Breast epithelium (tissue), 4 donors: ENCODE results near the gene PRR29. TPM values are rescaled to one million over a fixed set of nuclear protein-coding genes. Genes with fewer than 3 reads are reported as not detected.

Source experiments
- DNase-seq, 2 donors: peaks; one replicate each; pipeline ENCODE4 v3.0.0-alpha.2; 2019; ENCODE audit warnings: low spot score in 2 of 2
- H3K27ac ChIP-seq, 2 donors: fragments of 200-600 bp; sonication (generic) in 1 of 2; one replicate each; pipeline ENCODE4 v1.5.1; 2016 to 2019; ENCODE audit warnings: mild to moderate bottlenecking in 1 of 2
- H3K27me3 ChIP-seq, 2 donors: fragments of 200-600 bp; sonication (generic) in 1 of 2; one replicate each; pipeline versions ENCODE4 v1.5.1 to v1.6.0; 2017 to 2019; ENCODE audit warnings: control low read depth in 1 of 2, mild to moderate bottlenecking in 1 of 2
- H3K36me3 ChIP-seq: fragments of 200-600 bp; one replicate; pipeline ENCODE4 v1.5.1; 2019
- H3K4me1 ChIP-seq, 2 donors: fragments of 200-600 bp; sonication (generic); one replicate each; pipeline ENCODE4 v1.5.1; 2016 to 2019; ENCODE audit warnings: control low read depth in 1 of 2
- H3K4me3 ChIP-seq, 3 donors: fragments of 200-600 bp; sonication (generic); 1 replicate in 2 of 3; 2 replicates in 1 of 3; pipeline ENCODE4 v1.5.1; 2016 to 2019; ENCODE audit warnings: mild to moderate bottlenecking in 3 of 3, moderate library complexity in 2 of 3
- H3K9me3 ChIP-seq, 2 donors: fragments of 200-600 bp; sonication (generic) in 1 of 2; one replicate each; pipeline ENCODE4 v1.5.1; 2016 to 2019; ENCODE audit warnings: control low read depth in 1 of 2
- CTCF ChIP-seq, 3 donors: fragments of 450-650 bp; IDR thresholded peaks; one replicate each; pipeline ENCODE4 v1.5.1; 2016 to 2017; ENCODE audit warnings: antibody characterized with exemption in 3 of 3, mild to moderate bottlenecking in 3 of 3, moderate library complexity in 3 of 3
- POLR2A ChIP-seq: fragments of 450-650 bp; IDR thresholded peaks from one replicate; pipeline ENCODE4 v1.6.1; 2016; ENCODE audit warnings: antibody characterized with exemption, mild to moderate bottlenecking, moderate library complexity
- POLR2AphosphoS5 ChIP-seq, 3 donors: sonication (generic); formaldehyde crosslinking; IDR thresholded peaks; one replicate each; pipeline ENCODE4 v1.6.1; 2017; ENCODE audit warnings: antibody characterized with exemption in 3 of 3
- intact Hi-C: fragments of 100-400 bp; cut with DNase I; formaldehyde crosslinking; loops from one replicate; pipeline ENCODE4 v1.15.1; 2023; ENCODE audit warnings: low total_unique reads
- total RNA-seq, 3 donors: library from RNA; depleted of rRNA; stranded (reverse); fragments of >200 nt; gene quantifications; one replicate each; pipeline ENCODE4 v1.1.0, GENCODE V29; 2016

Gene PRR29
- total RNA-seq, 3 donors from 2014 or later, result 0.15 to 1.3 (median 0.16) TPM

- DNase-seq, result no peak
- intact Hi-C loops, result no loop called here
- TF ChIP-seq CTCF (IDR thresholded peaks at IDR 0.05) (no peak), POLR2AphosphoS5 (IDR thresholded peaks at IDR 0.05) (no peak)
- Histone ChIP-seq H3K4me1 (no peaks in the 10 kb centered on the region), H3K9me3 (no peaks in the 10 kb centered on the region), H3K36me3 (no peaks in the 10 kb centered on the region), H3K27me3 (no peaks in the 10 kb centered on the region), H3K27ac (no peak overlapping the region), H3K4me3 (no peak overlapping the region)
These were observed 30.2 kb upstream of the PRR29 start for GRCh38 chr17:63967953-63968352.

GRCh38 chr17:63969278-63969677 is 28.9 kb upstream of the PRR29 start:
- DNase-seq, result no peak
- Histone ChIP-seq H3K4me1 (no peaks in the 10 kb centered on the region), H3K9me3 (no peaks in the 10 kb centered on the region), H3K27me3 (no peaks in the 10 kb centered on the region), H3K4me3 (no peak overlapping the region), H3K36me3 (no peaks in the 10 kb centered on the region), H3K27ac (peak overlapping the region in 1 of 2 donors; percentile 7)
- TF ChIP-seq CTCF (IDR thresholded peaks at IDR 0.05), result no peak
- no peak for TF ChIP-seq POLR2AphosphoS5 (IDR thresholded peaks at IDR 0.05)
- no peak for TF ChIP-seq POLR2A
- intact Hi-C loops, result no loop called here

- Histone ChIP-seq H3K27me3 (no peaks in the 10 kb centered on the region), H3K36me3 (no peaks in the 10 kb centered on the region), H3K4me3 (no peak within 1 kb of the TSS), H3K27ac (no peak within 1 kb of the TSS), H3K4me1 (no peaks in the 10 kb centered on the region), H3K9me3 (no peaks in the 10 kb centered on the region)
- DNase-seq, result no peak
- intact Hi-C loops, result loop anchor here (1.0 kb wide), 1 partner anchor 37 kb away; no protein-coding TSS in a partner anchor
- TF ChIP-seq CTCF (IDR thresholded peaks at IDR 0.05) (no peak), POLR2A (no peak), POLR2AphosphoS5 (IDR thresholded peaks at IDR 0.05) (no peak)
These were observed 25.4 kb upstream of the PRR29 start, which contains the start of gene SCN4A for GRCh38 chr17:63972796-63973195. SCN4A (minus strand) TSS chr17:63972918; CDS start chr17:63972841, 77 bp downstream.

- no peak for TF ChIP-seq POLR2A
- no peak for TF ChIP-seq CTCF (IDR thresholded peaks at IDR 0.05)
- TF ChIP-seq POLR2AphosphoS5 (IDR thresholded peaks at IDR 0.05), result no peak
- intact Hi-C loops, result no loop called here
- H3K27me3 ChIP-seq, result no peaks in the 10 kb centered on the region
- no peak for DNase-seq
- H3K9me3 ChIP-seq, result no peaks in the 10 kb centered on the region
- H3K36me3 ChIP-seq, result no peaks in the 10 kb centered on the region
- no peak overlapping the region for H3K4me3 ChIP-seq
- no peak overlapping the region for H3K27ac ChIP-seq
- no peaks in the 10 kb centered on the region for H3K4me1 ChIP-seq
These were observed 24.9 kb upstream of the PRR29 start for GRCh38 chr17:63973247-63973646.

- H3K4me3 ChIP-seq, result no peak overlapping the region
- no peaks in the 10 kb centered on the region for H3K4me1 ChIP-seq
- H3K36me3 ChIP-seq, result no peaks in the 10 kb centered on the region
- H3K27ac ChIP-seq, result no peak overlapping the region
- intact Hi-C loops, result no loop called here
- no peak for DNase-seq
- TF ChIP-seq POLR2AphosphoS5 (IDR thresholded peaks at IDR 0.05), result no peak
- no peak for TF ChIP-seq POLR2A
- no peak for TF ChIP-seq CTCF (IDR thresholded peaks at IDR 0.05)
- H3K9me3 ChIP-seq, result no peaks in the 10 kb centered on the region
- no peaks in the 10 kb centered on the region for H3K27me3 ChIP-seq
These were observed 24.1 kb upstream of the PRR29 start for GRCh38 chr17:63973930-63974593.
